ENCODE results near the gene TGOLN2. TPM values are rescaled to one million over a fixed set of nuclear protein-coding genes. Genes with fewer than 3 reads are reported as not detected.

The TGOLN2 gene
- 100 to 1,000 TPM in 1 of 4 donors, 10 to 100 TPM in 3; 62.0 to 106 (median 89.4) TPM for total RNA-seq

GRCh38 chr2:85327822-85328617 lies at the start of gene TGOLN2:
Gene TGOLN2 (minus strand): TSS chr2:85327989. CDS start chr2:85327962, 27 bp downstream.
- TF ChIP-seq POLR2A (IDR thresholded peaks at IDR 0.05) (peak; percentile 86 to 99), CTCF (IDR thresholded peaks at IDR 0.05) (peak in 2 of 4 experiments; percentile 18 to 31)
- Histone ChIP-seq H3K27ac (peak within 1 kb of the TSS; percentile 92 to 95), H3K27me3 (no peaks in the 10 kb centered on the region), H3K9me3 (no peaks in the 10 kb centered on the region), H3K36me3 (no peaks in the 10 kb centered on the region), H3K4me1 (no peaks in the 10 kb centered on the region), H3K4me3 (peak within 1 kb of the TSS; percentile 60 to 69)
- intact Hi-C loops (cut with DNase I; ENCODE audit: low total_unique reads) = no loop called here
- DNase-seq = peak; percentile 92

GRCh38 chr2:85377083-85377482 lies 49.3 kb upstream of the TGOLN2 start:
- Histone ChIP-seq H3K27me3 (no peaks in the 10 kb centered on the region), H3K4me1 (no peaks in the 10 kb centered on the region), H3K9me3 (no peaks in the 10 kb centered on the region), H3K27ac (no peak overlapping the region), H3K4me3 (no peak overlapping the region), H3K36me3 (no peaks in the 10 kb centered on the region)
- intact Hi-C loops (cut with DNase I; ENCODE audit: low total_unique reads) = no loop called here
- no peak for DNase-seq
- TF ChIP-seq CTCF (IDR thresholded peaks at IDR 0.05) (no peak), POLR2A (IDR thresholded peaks at IDR 0.05) (no peak)

- no peaks in the 10 kb centered on the region for H3K36me3 ChIP-seq
- no peaks in the 10 kb centered on the region for H3K27me3 ChIP-seq
- TF ChIP-seq POLR2A (IDR thresholded peaks at IDR 0.05) (no peak), CTCF (IDR thresholded peaks at IDR 0.05) (no peak)
- H3K4me1 ChIP-seq = no peaks in the 10 kb centered on the region
- no peaks in the 10 kb centered on the region for H3K9me3 ChIP-seq
- H3K27ac ChIP-seq = no peak overlapping the region
- intact Hi-C loops (cut with DNase I; ENCODE audit: low total_unique reads) = no loop called here
- H3K4me3 ChIP-seq = no peak overlapping the region
- DNase-seq = no peak
Observed at GRCh38 chr2:85376291-85377065, 48.7 kb upstream of the TGOLN2 start.

GRCh38 chr2:85371045-85371444 lies 43.3 kb upstream of the TGOLN2 start:
- TF ChIP-seq CTCF (IDR thresholded peaks at IDR 0.05) (no peak), POLR2A (IDR thresholded peaks at IDR 0.05) (no peak)
- DNase-seq = no peak
- no peaks in the 10 kb centered on the region for H3K36me3 ChIP-seq
- intact Hi-C loops (cut with DNase I; ENCODE audit: low total_unique reads) = no loop called here
- no peaks in the 10 kb centered on the region for H3K4me1 ChIP-seq
- H3K27me3 ChIP-seq = no peaks in the 10 kb centered on the region
- H3K4me3 ChIP-seq = no peak overlapping the region
- H3K27ac ChIP-seq = no peak overlapping the region
- no peaks in the 10 kb centered on the region for H3K9me3 ChIP-seq

GRCh38 chr2:85369500-85369899 lies 41.7 kb upstream of the TGOLN2 start:
- intact Hi-C loops (cut with DNase I; ENCODE audit: low total_unique reads) = no loop called here
- TF ChIP-seq CTCF (IDR thresholded peaks at IDR 0.05) (no peak), POLR2A (IDR thresholded peaks at IDR 0.05) (no peak)
- DNase-seq = no peak
- H3K27ac ChIP-seq = no peak overlapping the region
- no peaks in the 10 kb centered on the region for H3K36me3 ChIP-seq
- H3K9me3 ChIP-seq = no peaks in the 10 kb centered on the region
- H3K27me3 ChIP-seq = no peaks in the 10 kb centered on the region
- H3K4me3 ChIP-seq = no peak overlapping the region
- no peaks in the 10 kb centered on the region for H3K4me1 ChIP-seq

Data from uterus (tissue), 4 donors.